HepG2 (cell line): ENCODE results near the gene WNK4. TPM values are rescaled to one million over a fixed set of nuclear protein-coding genes. Genes with fewer than 3 reads are reported as not detected.

Source experiments
- CREB1 ChIP-seq, 2 experiments: fragments of 450-650 bp in 1 of 2; IDR thresholded peaks; 2 replicates each; pipeline ENCODE4 v1.6.1; 2016 to 2017; ENCODE audit warnings: control low read depth in 1 of 2, mild to moderate bottlenecking in 1 of 2, missing compliant biosample characterization in 1 of 2, missing genetic modification characterization in 1 of 2
- HBP1 ChIP-seq: IDR thresholded peaks from 2 replicates; pipeline ENCODE4 v1.6.1; 2016; ENCODE audit warnings: low read depth, control low read depth
- MXD4 ChIP-seq: IDR thresholded peaks from 2 replicates; pipeline ENCODE4 v1.6.1; 2016; ENCODE audit warnings: mild to moderate bottlenecking, missing biosample characterization, missing genetic modification reagents
- NCOA5 ChIP-seq: sonication (generic); formaldehyde crosslinking; IDR thresholded peaks from 2 replicates; pipeline ENCODE4 v1.4.0; 2020; ENCODE audit warnings: missing genetic modification reagents
- NR2C2 ChIP-seq: sonication (generic); formaldehyde crosslinking; IDR thresholded peaks from 2 replicates; pipeline ENCODE4 v1.4.0; 2020; ENCODE audit warnings: missing genetic modification reagents, mild to moderate bottlenecking, moderate library complexity, borderline replicate concordance
- PPARG ChIP-seq: conservative IDR thresholded peaks from 2 replicates; pipeline ENCODE4 v1.6.1; 2016; ENCODE audit warnings: missing biosample characterization, missing genetic modification reagents
- PRDM4 ChIP-seq: sonication (generic); formaldehyde crosslinking; IDR thresholded peaks from 2 replicates; pipeline ENCODE4 v1.9.0; 2021; ENCODE audit warnings: missing genetic modification reagents, borderline replicate concordance
- SATB2 ChIP-seq: sonication (generic); formaldehyde crosslinking; IDR thresholded peaks from 2 replicates; pipeline ENCODE4 v1.5.0; 2020; ENCODE audit warnings: missing genetic modification reagents
- SCMH1 ChIP-seq: sonication (generic); formaldehyde crosslinking; IDR thresholded peaks from 2 replicates; pipeline ENCODE4 v1.9.0; 2021; ENCODE audit warnings: missing genetic modification reagents, mild to moderate bottlenecking, borderline replicate concordance
- ZBTB2 ChIP-seq: sonication (generic); formaldehyde crosslinking; IDR thresholded peaks from 2 replicates; pipeline ENCODE4 v1.8.0; 2022; ENCODE audit warnings: low read depth, missing genetic modification reagents
- ZFAT ChIP-seq: sonication (generic); formaldehyde crosslinking; conservative IDR thresholded peaks from 2 replicates; pipeline ENCODE4 v1.8.1; 2023; ENCODE audit warnings: missing genetic modification reagents, inconsistent platforms
- ZFP82 ChIP-seq: sonication (generic); formaldehyde crosslinking; IDR thresholded peaks from 2 replicates; pipeline ENCODE4 v1.5.1; 2020; ENCODE audit warnings: mild to moderate bottlenecking, missing genetic modification reagents, borderline replicate concordance
- ZMYM4 ChIP-seq: sonication (generic); formaldehyde crosslinking; IDR thresholded peaks from 2 replicates; pipeline ENCODE4 v1.8.1; 2023; ENCODE audit warnings: mild to moderate bottlenecking, missing genetic modification reagents
- ZNF275 ChIP-seq: sonication (generic); formaldehyde crosslinking; IDR thresholded peaks from 2 replicates; pipeline ENCODE4 v1.8.0; 2022; ENCODE audit warnings: missing genetic modification reagents, mild to moderate bottlenecking, inconsistent platforms, borderline replicate concordance
- ZNF460 ChIP-seq: sonication (generic); formaldehyde crosslinking; IDR thresholded peaks from 2 replicates; pipeline ENCODE4 v1.5.1; 2020; ENCODE audit warnings: missing genetic modification reagents, mild to moderate bottlenecking, borderline replicate concordance
- polyA plus RNA-seq, 8 experiments: library from polyadenylated mRNA; depleted of rRNA in 3 of 8; stranded (reverse) in 7 of 8; unstranded in 1 of 8; fragments of >200 nt; fragmentation: Illumina TruSeq in 4 of 8; extraction: Trizol in 4 of 8; gene quantifications; 2 replicates each; pipeline versions ENCODE4 v1.2.1 to v1.2.3, GENCODE V29; 2011 to 2016; ENCODE audit warnings: low read depth in 4 of 8, missing spikeins in 1 of 8, mixed read lengths in 1 of 8; ENCODE audit not compliant: insufficient read depth in 1 of 8
- total RNA-seq, 5 experiments: library from RNA; depleted of rRNA; stranded (reverse); fragments of >200 nt; fragmentation: Illumina TruSeq; extraction: Trizol; gene quantifications; 2 replicates each; pipeline ENCODE4 v1.2.3, GENCODE V29; 2016; ENCODE audit warnings: low read depth in 1 of 5

Gene WNK4
- total and polyA plus RNA-seq, 2 of the 13 experiments (the other 11 are each of a cell fraction or from before 2014, with no cell fraction given): 2.7 to 13.7 TPM

GRCh38 chr17:42832934-42833766 lies 52.7 kb downstream of the WNK4 start, which contains the start of gene PSME3 (continued):
- TF ChIP-seq PRDM4 (CRISPR knock-in tag) (peak; percentile 47; the same call in 1 of the 2 replicates), HBP1 (CRISPR knock-in tag) (peak; percentile 82; the same call in 1 of the 2 replicates), CREB1 (IDR thresholded peaks at IDR 0.05) (peak; percentile 97), CREB1 (CRISPR knock-in tag; IDR thresholded peaks at IDR 0.05) (peak; percentile 99), NR2C2 (peak; percentile 92), ZNF275 (CRISPR knock-in tag) (peak; percentile 84), ZBTB2 (CRISPR knock-in tag) (peak; percentile 75; the same call in 1 of the 2 replicates), ZFAT (CRISPR knock-in tag) (0 out of 2 replicates have a peak, but pooled peaks have one; percentile 60), ZFP82 (peak; percentile 90; the same call in 1 of the 2 replicates), SATB2 (CRISPR knock-in tag) (peak; percentile 86; the same call in 1 of the 2 replicates), PPARG (peak; percentile 49), SCMH1 (CRISPR knock-in tag) (no peak), MXD4 (CRISPR knock-in tag) (peak; percentile 99), ZNF460 (CRISPR knock-in tag) (0 out of 2 replicates have a peak, but pooled peaks have one; percentile 30), ZMYM4 (peak; percentile 71), NCOA5 (no peak)
